BJ (cell line): ENCODE data around the gene CDH23. TPM values are rescaled to one million over a fixed set of nuclear protein-coding genes. Genes with fewer than 3 reads are reported as not detected.

Experiments
- CTCF ChIA-PET: fragments of 350-600 bp; formaldehyde crosslinking; extraction: SDS; loops from one replicate; lab custom pipeline; 2021; ENCODE audit warnings: antibody characterized with exemption, inconsistent platforms; lab: Yijun Ruan, JAX
- POLR2A ChIA-PET: fragments of 300-600 bp; sonication (Branson Sonifier 250); formaldehyde crosslinking; extraction: SDS; loops from one replicate; lab custom pipeline; 2021; ENCODE audit warnings: antibody characterized with exemption; lab: Charles Lee
- DNase-seq: peaks from one replicate; pipeline ENCODE4 v3.0.0-alpha.2; 2011; ENCODE audit warnings: low read depth
- H3K27me3 ChIP-seq: 2 replicates; pipeline ENCODE4 v1.6.0; 2011; ENCODE audit warnings: low read length; ENCODE audit not compliant: control insufficient read depth, insufficient read depth
- H3K36me3 ChIP-seq: 2 replicates; pipeline ENCODE4 v1.5.1; 2011; ENCODE audit warnings: low read length; ENCODE audit not compliant: control insufficient read depth, insufficient read depth
- H3K4me3 ChIP-seq: 2 replicates; pipeline ENCODE4 v1.5.1; 2011; ENCODE audit warnings: low read depth, mild to moderate bottlenecking, control low read depth, low read length
- polyA plus RNA-seq: library from polyadenylated mRNA; depleted of rRNA; stranded (reverse); fragments of >200 nt; gene quantifications from 2 replicates; pipeline ENCODE4 v1.2.3, GENCODE V29; 2011
- TF ChIP-seq, protein P1 (sequence below): IDR thresholded peaks from 2 replicates; pipeline ENCODE4 v1.5.1; 2011; ENCODE audit warnings: low read depth, mild to moderate bottlenecking, control low read depth, inconsistent platforms, low read length, moderate library complexity; ENCODE audit not compliant: insufficient read depth

Gene CDH23
- polyA plus RNA-seq, 1 experiment = 0.05 TPM

DNA sequence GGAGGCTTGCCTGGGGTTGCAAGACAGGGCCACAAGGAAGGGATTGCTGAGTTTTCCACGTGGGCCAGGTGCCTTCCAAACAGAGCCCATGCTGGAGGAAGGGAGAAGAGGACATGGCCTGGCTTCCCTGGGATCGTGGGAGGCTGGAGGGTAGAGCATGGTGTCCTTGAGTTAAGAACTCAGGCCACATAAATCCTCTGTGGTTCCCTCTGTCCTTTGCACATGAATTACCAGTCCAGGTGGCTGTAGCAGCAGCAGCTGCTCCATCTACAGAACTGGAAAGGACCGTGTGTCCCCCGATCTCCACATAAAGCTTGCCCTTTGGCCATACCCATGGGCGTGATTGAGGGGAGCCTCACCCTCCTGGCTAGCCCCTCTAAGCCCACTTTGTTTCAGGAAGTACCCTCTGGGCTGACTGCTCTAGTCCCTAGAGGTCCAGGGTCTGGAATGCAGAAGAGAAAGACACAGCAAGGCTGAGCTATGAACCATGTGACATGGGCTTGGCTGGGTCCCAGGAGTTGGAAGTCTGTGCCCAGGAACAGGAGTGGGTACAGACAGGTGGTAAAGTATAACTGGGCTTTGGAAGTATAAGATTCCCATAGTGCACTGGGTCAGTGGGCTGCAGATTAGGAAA is 237.9 kb downstream of the CDH23 start:
- H3K27me3 ChIP-seq = peaks cover 4% of the 10 kb centered on the region
- DNase-seq = no peak
- H3K4me3 ChIP-seq = no peak overlapping the region
- CTCF ChIA-PET = interaction anchor here (1.2 kb wide), 1 partner anchor 11 kb away, joined by 3 read pairs; no protein-coding TSS in a partner anchor
- H3K36me3 ChIP-seq = no peaks in the 10 kb centered on the region
- POLR2A ChIA-PET = no interaction called here
- TF ChIP-seq, protein P1, sequence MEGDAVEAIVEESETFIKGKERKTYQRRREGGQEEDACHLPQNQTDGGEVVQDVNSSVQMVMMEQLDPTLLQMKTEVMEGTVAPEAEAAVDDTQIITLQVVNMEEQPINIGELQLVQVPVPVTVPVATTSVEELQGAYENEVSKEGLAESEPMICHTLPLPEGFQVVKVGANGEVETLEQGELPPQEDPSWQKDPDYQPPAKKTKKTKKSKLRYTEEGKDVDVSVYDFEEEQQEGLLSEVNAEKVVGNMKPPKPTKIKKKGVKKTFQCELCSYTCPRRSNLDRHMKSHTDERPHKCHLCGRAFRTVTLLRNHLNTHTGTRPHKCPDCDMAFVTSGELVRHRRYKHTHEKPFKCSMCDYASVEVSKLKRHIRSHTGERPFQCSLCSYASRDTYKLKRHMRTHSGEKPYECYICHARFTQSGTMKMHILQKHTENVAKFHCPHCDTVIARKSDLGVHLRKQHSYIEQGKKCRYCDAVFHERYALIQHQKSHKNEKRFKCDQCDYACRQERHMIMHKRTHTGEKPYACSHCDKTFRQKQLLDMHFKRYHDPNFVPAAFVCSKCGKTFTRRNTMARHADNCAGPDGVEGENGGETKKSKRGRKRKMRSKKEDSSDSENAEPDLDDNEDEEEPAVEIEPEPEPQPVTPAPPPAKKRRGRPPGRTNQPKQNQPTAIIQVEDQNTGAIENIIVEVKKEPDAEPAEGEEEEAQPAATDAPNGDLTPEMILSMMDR = no peak

DNA sequence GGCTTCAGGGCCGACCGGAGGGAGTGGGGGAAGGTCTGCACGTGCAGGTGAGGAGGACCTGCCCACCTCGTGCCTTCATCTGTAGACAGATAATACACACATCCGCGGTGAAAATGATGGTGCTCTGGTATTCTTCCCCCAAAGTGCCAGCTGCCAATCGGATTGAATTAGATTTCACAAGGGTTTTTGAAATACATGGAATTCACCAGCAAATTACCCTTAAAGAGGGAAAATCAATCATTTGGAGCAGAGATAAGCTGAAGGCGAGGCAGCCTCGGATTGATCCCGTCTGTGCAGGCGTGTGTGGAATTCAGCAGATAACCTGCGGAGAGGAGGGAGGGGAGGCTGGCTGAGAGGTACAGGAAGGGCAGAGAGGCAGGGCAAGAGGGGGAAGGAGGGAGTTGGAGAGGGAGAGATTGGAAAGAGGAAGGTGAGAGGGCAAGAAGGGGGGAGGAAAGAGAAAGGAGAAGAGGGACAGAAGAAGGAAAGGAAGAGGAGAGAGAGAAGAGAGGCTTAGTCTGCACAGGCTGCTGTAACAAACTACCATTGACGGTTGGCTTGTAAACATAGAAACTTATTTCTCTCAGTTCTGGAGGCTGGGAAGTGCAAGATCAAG is 238.6 kb downstream of the CDH23 start:
- DNase-seq = no peak
- Histone ChIP-seq H3K4me3 (no peak overlapping the region), H3K36me3 (no peaks in the 10 kb centered on the region), H3K27me3 (peaks cover 4% of the 10 kb centered on the region)
- POLR2A ChIA-PET = no interaction called here
- TF ChIP-seq, protein P1 = no peak
- CTCF ChIA-PET = interaction anchor here (1.2 kb wide), 1 partner anchor 12 kb away, joined by 3 read pairs; no protein-coding TSS in a partner anchor

DNA sequence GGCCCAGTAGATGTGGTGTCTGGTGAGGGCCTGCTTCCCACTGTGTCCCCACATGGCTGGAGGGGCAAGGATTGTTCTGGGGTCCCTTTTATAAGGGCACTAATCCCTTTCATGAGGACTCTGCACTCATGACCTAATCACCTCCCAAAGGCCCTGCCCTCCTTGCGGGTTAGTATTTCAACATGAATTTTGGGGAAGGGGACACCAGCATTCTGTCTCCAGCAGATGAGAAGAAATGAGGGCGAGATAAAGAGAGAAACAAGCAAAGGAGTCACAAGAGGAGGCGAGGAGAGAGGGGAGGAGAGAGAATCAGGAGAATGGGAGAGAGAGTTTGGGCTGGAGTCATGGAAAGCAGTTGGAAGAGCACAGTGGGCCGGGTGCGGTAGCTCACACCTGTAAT is 239.1 kb downstream of the CDH23 start:
- ChIA-PET CTCF (no interaction called here), POLR2A (no interaction called here)
- TF ChIP-seq, protein P1 = no peak
- Histone ChIP-seq H3K36me3 (no peaks in the 10 kb centered on the region), H3K27me3 (peaks cover 4% of the 10 kb centered on the region), H3K4me3 (no peak overlapping the region)
- DNase-seq = no peak

DNA sequence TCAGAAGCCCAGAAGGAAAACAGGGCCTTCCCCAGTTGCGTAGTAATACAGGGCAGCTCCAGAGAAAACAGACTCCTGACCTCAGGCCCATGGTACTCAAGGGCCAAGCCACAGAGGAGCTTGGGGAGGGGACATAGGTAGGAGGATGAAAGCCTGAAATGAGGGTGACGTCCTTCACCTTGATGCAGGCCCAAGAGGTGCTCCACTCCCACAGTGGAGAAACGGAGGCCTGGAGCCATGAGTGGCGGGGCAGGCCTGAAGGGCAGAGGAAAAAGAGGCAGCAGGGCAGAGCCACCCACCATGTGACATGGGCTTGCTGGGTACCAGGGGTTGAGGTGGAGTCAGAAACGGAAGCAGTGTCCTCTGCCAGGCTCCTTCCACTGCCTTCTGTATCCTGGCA is 239.9 kb downstream of the CDH23 start:
- DNase-seq = no peak
- H3K36me3 ChIP-seq = no peaks in the 10 kb centered on the region
- ChIA-PET POLR2A (no interaction called here), CTCF (no interaction called here)
- TF ChIP-seq, protein P1 = no peak
- peaks cover 4% of the 10 kb centered on the region for H3K27me3 ChIP-seq
- no peak overlapping the region for H3K4me3 ChIP-seq

DNA sequence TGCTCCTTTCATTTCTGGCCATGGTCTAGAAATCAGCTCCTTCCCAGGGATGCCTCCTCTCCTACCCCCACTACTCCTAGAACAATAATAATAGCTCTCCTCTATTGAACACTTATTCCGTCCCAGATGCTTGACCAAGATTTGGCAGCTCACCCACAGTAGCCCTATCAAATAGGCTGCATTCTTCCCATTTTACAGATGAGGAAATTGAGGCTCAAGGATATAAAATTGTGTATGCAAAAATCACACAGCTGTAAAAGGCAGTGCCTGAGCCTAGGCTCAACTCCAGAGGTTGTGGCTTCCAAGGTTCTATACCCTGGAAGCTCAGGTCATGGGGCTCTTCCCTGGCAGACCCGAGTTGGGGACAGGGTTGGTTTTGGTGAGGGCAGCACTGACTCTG is 240.6 kb downstream of the CDH23 start:
- CTCF ChIA-PET = interaction anchor here (1.1 kb wide), 1 partner anchor 14 kb away, joined by 4 read pairs; no protein-coding TSS in a partner anchor
- Histone ChIP-seq H3K4me3 (no peak overlapping the region), H3K36me3 (no peaks in the 10 kb centered on the region), H3K27me3 (peaks cover 4% of the 10 kb centered on the region)
- POLR2A ChIA-PET = no interaction called here
- DNase-seq = no peak
- TF ChIP-seq, protein P1 = no peak
